Esophagus muscularis mucosa (tissue), 2 donors: Measurements from ENCODE around the gene LMAN2.

Experiments used
- EP300 ChIP-seq: sonication (generic); formaldehyde crosslinking; IDR thresholded peaks from one replicate; pipeline ENCODE4 v1.6.1; 2017; ENCODE audit warnings: antibody characterized with exemption
- POLR2A ChIP-seq: fragments of 450-650 bp; IDR thresholded peaks from one replicate; pipeline ENCODE4 v1.6.1; 2017; ENCODE audit warnings: antibody characterized with exemption, moderate library complexity, mild to moderate bottlenecking, low read depth

DNA sequence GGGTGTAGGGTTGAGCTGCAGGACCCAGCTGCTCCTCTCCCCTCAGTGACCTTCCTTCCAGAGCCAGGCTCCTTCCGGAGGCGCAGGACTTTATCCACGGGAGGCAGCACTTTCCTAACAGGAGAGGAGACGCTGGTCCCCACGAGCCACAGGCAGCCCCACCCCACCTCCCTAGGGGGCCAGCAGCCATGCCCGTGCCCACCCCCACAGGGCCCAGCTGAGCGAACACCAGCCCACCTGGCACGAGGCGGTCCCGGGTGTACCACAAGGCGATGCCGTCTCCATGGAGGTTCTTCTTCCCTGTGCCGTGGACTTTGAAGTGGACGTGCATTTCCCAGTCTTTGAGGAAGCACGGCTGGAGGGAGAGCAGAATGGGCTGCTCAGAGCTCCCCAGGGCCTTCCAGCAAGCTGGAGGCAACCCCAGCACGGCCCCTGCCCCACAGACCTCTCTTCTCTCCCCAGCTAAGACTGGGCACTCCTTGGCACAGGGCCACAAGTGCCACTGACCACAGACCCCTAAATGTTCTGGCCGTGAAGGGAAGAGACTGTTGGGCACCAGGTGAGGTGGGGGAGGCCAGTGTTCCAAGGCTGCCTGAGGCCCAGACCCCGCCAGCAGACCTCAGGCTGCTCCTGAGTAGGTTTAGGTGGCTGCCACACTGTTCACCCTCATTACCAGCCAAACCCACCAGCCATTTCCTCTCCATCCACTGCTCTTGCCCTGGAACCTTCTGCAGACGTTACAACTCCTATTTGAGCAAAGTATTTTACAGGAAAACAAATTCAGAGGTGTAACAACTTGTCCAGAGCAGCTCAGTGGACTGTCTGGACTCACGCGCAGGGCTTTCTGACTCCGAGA is 13.0 kb downstream of the LMAN2 start:
- no peak for TF ChIP-seq EP300
- TF ChIP-seq POLR2A: no peak
